HG02981 (cell line): ENCODE data around the gene TRABD2B.

Experiments used
- ATAC-seq: cut with Tn5 transposase; IDR thresholded peaks from one replicate; pipeline ENCODE4 v1.9.1; 2021; ENCODE audit warnings: mild to moderate bottlenecking, moderate library complexity; ENCODE audit not compliant: unreplicated experiment

Gene TRABD2B

GRCh38 chr1:47810964-47811682 lies 186.1 kb downstream of the TRABD2B start:
- no peak for ATAC-seq

GRCh38 chr1:47809301-47810084 lies 187.7 kb downstream of the TRABD2B start:
- no peak for ATAC-seq

- no peak for ATAC-seq
Observed at GRCh38 chr1:47808612-47809011, 188.6 kb downstream of the TRABD2B start.

GRCh38 chr1:47805921-47806361 lies 191.2 kb downstream of the TRABD2B start:
- ATAC-seq, result no peak

- ATAC-seq, result no peak
Observed at GRCh38 chr1:47805018-47805417, 192.2 kb downstream of the TRABD2B start.

GRCh38 chr1:47803815-47804501 lies 193.2 kb downstream of the TRABD2B start:
- no peak for ATAC-seq

- no peak for ATAC-seq
Observed at GRCh38 chr1:47797575-47797974, 199.6 kb downstream of the TRABD2B start.

- ATAC-seq, result no peak
Observed at GRCh38 chr1:47796626-47797025, 200.6 kb downstream of the TRABD2B start.

- ATAC-seq, result no peak
Observed at GRCh38 chr1:47795102-47795501, 202.1 kb downstream of the TRABD2B start.

- no peak for ATAC-seq
Observed at GRCh38 chr1:47794530-47794929, 202.7 kb downstream of the TRABD2B start.

- no peak for ATAC-seq
Observed at GRCh38 chr1:47794081-47794480, 203.1 kb downstream of the TRABD2B start.

GRCh38 chr1:47793563-47793962 lies 203.6 kb downstream of the TRABD2B start:
- ATAC-seq, result no peak

GRCh38 chr1:47792779-47793178 lies 204.4 kb downstream of the TRABD2B start:
- no peak for ATAC-seq

GRCh38 chr1:47791879-47792608 lies 205.1 kb downstream of the TRABD2B start:
- no peak for ATAC-seq

- ATAC-seq, result no peak
Observed at GRCh38 chr1:47788761-47789160, 208.4 kb downstream of the TRABD2B start.

- ATAC-seq, result no peak
Observed at GRCh38 chr1:47787560-47787959, 209.6 kb downstream of the TRABD2B start.

GRCh38 chr1:47786316-47786715 lies 210.9 kb downstream of the TRABD2B start:
- ATAC-seq, result no peak

- no peak for ATAC-seq
Observed at GRCh38 chr1:47785561-47786271, 211.5 kb downstream of the TRABD2B start.

GRCh38 chr1:47785118-47785517 lies 212.1 kb downstream of the TRABD2B start:
- no peak for ATAC-seq

GRCh38 chr1:47784497-47784822 lies 212.7 kb downstream of the TRABD2B start:
- ATAC-seq, result no peak
